RKO (cell line): ENCODE results near the gene DVL2.

Experiments used
- DNase-seq: peaks from one replicate; pipeline ENCODE4 v3.0.0-alpha.2; 2016; ENCODE audit warnings: low spot score

Gene DVL2

DNA sequence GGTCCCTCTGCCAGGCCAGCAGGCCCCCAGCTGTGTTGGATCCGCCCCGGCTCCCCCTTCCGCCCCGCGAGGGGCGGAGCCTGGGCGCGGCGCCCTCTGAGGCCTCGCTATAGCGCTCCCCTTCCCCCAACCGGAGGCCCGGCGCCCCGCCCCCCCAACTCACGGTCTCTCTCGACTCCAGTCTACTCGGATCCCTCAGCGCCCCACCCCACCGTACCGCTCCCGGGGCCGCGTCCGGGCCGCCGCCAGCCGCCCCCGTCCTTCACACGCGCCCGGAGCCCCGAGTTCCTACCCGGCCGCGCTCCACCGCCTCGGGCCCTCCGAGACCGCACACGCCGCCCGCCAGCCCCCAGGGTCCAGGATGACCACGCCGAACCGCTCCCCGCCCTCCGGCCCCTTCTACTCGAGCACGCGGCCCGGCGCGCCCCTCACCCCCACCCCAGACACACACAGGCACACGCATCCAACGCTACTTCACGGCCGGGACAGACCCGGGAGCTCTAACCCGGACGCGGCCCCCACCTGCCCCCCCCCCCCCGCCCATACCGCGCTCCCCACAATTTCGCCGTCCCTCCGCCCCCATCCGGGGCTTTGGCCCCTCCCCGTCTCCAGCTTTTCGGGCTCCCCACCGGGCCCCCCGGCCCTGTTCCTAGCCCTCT lies 3.6 kb upstream of the DVL2 start:
- peak; percentile 66 for DNase-seq

DNA sequence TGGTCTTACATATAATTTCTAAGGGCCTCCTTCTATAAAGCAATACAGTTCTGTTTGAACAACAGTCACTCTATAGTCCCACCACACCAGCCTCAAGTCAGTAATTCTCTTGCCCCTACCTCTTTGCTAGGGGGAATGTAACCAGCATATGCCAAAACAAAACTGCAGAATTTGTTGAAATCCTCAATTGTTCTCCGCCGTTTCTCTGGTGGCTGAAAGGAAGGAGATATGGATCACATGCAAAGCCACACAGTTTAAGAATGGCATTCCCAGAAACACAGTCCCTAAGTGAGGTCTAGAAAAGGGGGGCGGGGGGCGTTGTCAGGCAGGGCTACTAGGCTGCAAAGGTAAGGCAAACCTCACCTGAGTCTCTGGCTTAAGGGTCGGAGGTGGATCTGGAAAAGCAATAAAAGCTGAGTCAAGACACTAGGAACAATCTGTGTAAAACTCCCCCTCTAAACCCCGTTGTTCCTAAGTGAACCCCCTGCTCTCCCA lies 3.0 kb upstream of the DVL2 start:
- DNase-seq = no peak

DNA sequence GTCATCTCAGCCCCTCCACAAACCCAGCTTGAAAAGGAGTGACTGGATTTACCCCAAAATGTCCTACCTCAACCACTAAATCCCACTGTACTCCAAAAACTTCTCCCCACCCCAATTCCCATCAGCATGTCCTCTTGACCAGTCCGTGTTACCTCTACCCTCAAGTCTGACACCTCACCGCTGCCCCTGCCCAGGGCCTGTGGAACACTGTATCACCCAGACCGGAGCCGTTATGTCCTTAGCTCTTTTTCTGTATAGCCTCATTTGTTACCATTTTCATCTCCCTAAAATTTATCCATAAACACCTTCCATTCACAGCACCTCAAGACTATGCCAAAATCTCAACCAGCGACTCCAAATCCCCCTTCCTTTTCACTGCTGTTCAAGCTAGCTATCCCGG lies 2.5 kb upstream of the DVL2 start:
- DNase-seq = no peak

DNA sequence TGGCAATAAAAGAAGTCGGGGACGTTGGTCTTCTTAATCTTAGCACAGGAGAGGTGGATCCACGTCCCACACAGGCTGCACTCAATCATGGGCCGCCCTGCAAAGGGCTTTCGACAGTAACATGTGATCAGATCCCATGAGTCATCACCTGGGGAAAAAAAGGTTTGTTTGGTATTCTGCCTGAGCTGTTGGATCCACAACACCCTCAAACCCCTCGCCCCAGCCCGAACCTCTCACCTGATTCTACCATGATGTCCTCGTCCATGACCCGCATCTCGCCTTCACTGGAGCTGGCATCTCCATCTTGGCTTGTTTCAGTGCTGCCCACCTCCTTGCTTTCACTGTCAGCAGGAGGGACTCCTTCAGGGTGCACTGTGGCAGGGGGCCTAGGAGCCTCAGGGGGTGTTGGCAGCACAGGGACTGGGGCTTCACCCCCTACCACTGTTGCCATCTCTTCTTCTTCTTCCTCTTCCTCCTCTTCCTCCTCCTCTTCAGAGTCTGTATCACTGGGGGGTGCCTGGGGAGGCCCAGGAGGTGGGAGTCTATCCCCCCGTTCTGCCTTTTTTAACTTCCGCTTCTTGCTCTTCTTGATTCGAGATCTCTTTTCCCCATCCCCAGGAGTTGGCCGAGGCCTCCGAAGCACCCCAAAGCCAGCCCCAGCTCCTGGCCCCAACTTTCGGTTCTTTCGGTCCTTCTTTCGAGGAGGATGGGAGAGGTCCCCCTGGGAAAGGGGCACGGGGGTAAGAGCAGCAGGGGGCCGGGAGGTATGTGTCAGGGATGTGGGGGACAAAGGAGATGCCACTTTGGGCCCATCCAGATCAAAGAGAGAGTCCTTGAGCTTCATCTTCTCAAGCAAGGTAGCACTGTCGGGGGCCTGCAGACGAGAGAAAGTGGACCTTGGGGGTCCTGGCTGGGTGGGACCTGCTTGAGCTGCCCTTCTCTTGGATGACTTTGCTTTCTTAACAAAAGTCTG lies 1.7 kb upstream of the DVL2 start:
- peak; percentile 72 for DNase-seq

DNA sequence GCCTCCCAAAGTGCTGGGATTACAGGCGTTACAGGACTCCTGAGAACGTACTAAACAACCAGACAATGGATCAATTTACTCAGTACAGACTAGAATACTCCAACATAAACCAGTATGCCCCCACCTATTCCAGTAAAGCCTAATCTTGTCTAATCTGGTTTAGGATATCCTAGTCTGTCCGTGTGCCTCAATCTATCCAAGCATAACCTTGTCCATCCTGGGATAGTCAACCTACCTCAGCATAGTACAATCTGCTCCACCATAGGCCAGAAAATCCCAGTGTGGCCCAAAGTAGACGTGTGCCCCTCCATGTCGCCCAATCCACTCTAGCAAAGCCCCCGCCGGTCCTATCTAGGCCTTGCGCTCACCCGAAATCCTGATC lies 625 bp downstream of the DVL2 start:
- peak; percentile 59 for DNase-seq

DNA sequence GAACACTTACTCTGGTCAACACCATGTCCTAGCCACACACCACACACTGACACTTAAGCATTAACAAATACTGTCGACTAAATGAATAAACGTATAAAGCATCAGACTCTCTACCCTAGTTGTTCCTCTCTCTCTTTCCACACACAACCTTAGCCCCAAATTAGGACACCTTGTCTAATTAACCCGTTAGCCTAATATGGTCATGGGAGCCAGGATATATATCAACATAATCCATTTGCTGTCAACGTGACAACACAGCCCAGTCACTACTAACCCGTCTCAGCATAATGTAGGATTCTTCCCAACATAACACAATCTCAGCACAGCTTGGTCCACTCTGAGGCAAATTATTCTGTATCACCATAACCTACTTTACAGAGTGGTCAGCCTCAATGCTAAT lies 2.2 kb downstream of the DVL2 start:
- DNase-seq = no peak

DNA sequence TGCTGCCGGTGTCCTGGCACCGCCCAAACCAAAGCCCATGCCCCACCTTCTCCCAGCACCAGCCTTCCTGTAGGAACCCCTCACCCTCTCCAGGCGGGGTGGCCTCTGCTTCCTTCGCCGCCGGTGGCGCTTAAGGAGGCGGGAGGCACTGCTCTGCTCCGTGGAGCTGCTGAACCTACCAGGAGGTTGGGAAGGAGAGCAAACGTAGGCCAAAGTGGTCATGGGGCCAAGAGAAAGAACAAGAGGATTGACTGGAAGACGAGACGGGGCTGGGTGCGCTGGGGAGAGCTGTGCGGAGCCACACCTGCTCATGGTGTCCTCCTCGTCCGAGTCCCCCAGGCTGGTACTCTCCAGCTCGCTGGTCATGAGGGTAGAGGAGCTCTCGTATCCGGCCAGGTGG lies 4.8 kb downstream of the DVL2 start:
- no peak for DNase-seq

DNA sequence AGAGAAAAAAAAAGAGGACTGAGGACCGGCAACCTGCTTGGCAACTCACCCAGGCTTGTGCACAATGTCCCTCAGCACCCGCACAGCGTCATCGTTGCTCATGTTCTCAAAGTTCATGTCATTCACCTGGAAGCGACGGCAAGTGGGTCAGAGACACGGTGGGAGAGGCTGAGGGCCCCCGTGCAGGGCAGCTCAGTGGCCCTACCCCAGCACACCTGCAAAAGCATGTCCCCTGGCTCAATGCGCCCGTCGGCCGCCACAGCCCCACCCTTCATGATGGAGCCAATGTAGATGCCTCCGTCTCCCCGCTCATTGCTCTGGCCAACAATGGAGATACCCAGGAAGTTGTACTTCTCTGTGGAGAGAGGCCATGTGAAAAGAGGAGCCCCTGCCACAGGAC lies 5.4 kb downstream of the DVL2 start:
- no peak for DNase-seq

DNA sequence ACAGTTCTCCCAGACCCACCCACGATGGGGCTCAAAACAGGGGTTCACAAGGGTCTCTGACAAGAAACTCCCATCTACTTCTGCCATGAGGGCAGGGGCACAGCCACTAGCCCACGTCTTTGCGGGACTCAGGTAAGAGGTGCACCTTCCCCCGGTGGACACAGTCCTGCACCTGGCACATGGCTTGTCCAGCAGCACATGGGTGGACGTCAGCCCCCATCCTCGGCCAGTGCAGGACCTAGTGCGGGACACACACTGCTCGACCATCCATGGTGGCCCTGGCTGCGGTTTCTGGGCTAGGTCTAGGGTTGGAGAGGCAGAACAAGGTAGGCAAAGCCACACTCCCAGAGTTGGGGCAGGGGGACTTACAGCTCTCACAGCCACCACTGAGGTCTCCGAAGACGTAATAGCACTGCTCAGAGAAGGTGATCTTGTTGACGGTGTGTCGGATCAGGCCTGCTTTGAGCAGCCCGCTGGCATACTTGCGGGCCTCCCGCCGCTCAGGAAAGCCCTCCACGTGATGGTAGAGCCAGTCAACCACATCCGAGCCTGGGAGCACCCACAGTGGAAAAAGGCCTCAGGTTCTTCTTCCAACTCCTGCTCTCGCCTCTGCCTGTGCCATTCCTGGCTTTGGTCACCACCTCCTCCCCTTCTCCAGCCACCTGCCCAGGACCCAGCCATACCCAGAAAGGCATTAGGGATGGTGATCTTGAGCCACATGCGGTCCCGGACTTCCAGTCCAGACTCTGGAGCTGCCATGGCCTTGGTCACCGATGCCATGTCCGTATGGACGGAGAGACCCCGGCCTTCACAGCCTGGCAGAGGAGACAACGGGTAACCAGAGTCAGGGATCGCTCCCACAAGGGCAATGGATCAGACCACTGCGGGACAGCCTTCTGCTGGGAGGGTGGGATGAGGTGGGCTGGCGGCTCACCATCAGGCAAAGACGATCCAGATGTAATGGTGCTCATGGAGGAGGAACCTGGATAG lies 7.3 kb downstream of the DVL2 start:
- no peak for DNase-seq

DNA sequence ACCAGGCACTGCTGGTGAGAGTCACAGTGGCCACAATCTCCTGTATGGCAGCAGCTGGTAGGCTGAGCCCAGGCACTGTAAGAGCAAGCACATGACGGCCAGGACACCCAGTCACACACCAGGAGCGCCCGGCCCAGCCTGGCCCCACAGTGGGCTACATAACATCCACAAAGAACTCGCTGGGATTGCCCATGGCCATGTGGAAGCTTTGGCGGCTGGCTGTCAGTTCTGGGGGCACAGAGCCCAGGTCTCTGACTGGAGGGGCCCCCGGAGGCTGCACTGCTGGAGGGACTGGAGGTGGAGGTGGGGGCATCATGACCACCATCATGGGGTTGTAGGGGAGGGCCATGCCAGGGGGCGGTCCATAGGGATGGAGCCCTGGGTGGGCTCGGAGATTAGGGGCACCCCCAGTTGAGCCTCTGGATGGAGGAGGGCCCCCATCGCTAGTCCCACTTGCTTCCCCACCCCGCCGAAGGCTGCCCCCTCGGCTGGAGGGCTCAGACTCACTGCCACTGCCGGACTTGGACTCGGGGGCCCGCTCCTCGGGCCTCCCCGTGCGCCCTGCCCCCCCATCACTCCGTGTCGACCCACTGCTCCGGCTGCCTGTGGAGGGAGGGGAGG lies 8.5 kb downstream of the DVL2 start:
- DNase-seq = no peak

DNA sequence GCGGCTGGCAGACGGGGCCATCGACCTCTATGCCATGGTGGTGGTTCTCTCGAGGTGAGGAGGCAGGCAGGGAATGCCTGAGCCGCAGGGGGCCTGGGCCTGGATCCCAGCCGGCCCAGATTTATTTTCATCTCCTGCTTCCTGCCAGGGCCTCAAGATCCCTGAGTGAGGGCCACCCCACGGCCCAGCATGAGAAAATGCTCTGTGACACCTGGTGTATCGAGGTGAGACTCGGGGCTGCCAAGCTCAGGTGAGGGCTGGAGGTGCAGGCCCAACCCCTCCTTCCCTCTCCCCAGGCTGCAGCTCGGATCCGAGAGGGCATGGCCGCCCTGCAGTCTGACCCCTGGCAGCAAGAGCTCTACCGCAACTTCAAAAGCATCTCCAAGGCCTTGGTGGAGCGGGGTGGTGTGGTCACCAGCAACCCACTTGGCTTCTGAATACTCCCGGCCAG lies 9.6 kb downstream of the DVL2 start:
- no peak for DNase-seq

DNA sequence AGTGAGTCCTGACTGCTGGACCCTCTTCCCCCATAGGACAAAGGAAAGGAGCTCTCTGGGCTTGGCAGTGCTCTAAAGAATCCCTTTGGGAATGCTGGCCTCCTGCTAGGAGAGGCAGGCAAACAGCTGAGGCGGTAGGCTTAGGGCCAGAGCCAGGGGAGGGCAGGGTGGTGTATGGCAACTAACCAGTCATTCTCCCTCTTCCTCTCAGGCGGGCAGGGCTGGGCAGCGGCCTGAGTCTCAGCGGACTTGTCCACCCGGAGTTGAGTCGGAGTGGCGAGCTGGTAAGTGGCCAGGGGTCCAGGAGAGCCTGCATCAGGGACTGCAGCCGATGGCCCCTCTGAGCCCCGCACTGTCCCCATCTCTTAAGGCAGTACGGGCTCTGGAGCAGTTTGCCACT lies 10.2 kb downstream of the DVL2 start:
- no peak for DNase-seq

DNA sequence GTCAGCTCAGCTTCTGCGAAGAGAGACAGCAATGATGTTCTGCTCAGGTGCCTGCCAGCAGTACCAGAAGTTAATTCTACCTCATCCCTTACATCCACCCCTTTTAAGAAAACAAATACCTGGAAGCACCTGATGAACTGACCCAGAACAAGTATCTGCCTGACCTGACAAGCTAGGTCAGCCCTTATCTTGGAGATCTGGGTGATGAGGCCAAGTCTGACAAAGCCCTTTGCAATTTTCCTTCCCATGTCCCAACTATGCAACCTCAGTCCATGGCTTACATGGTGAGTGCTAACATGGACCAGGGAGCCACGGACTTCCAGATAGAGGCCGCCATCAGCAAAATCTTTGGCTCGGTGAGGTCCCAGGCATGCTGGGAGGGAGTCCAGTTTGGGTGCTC lies 10.9 kb downstream of the DVL2 start:
- no peak for DNase-seq

DNA sequence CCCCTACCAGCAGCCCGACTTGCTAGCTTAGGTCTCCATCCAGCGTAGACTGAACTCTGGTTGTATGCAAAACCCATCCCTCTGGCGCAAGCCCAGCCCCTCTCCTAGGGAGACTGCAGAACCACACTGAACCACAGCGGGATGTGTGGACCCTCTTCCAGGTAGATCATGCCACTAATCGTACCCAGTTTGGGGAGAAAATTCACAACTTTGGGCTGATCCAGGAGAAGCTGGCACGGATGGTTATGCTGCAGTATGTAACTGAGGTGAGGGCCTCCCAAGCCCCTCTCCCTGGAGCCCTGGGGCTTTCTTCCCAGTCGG lies 11.4 kb downstream of the DVL2 start:
- DNase-seq = no peak

DNA sequence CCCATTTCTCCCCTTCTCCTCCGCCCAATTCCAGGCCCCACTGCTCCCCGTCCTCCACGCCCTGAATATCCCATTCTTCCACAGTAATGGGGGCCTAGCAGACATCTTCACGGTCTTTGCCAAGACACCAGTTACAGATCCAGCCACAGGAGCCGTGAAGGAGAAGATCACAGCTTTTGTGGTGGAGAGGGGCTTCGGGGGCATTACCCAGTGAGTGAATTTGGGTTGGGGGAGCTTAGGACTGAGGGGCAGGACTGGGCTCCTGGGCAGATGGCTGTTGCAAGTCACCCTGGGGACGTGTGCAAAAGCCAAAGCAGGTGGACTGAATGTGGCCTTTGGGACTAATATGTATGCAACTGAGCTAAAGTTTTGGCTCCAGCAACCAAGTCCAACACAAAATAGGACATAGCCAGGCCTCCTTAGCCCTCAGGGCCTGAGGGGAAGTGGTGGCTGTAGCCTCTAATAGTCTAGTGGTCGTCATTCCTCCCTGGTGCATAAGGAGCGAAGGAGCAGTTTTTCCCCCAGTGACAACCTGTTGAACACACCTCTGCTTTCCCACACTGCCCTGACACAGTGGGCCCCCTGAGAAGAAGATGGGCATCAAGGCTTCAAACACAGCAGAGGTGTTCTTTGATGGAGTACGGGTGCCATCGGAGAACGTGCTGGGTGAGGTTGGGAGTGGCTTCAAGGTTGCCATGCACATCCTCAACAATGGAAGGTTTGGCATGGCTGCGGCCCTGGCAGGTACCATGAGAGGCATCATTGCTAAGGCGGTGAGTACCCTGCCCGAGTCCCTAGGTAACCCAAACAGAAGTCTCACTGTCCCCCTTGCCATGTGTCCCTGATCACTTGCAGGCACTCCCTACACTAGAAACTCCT lies 12.0 kb downstream of the DVL2 start:
- DNase-seq = no peak

DNA sequence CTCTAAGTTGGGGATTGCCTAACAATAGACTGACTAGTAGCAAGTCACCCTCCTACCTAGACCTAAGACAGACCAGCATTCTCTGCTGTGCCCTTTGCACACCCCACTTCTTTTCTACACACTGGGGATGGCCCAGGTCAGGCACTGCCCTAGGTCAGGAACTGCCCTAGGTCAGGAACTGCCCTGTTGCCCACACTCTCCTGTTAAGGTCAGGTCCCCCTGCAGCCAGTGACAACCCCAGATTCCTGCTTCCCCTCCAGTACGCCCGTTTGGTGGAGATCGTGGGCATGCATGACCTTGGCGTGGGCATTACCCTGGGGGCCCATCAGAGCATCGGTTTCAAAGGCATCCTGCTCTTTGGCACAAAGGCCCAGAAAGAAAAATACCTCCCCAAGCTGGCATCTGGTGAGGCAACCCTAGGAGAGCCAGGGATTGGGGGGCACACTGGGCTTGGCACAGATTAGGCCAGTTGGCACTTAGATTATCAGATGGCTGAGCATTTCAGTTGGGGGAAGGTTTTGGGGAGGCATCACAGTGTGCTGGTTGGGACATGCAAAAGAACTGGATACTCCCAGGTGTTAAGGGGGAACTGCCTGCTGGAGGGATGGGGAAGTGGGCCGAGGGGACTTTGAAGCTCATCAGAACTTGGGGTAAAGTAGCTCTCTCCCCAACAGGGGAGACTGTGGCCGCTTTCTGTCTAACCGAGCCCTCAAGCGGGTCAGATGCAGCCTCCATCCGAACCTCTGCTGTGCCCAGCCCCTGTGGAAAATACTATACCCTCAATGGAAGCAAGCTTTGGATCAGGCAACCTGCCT lies 12.8 kb downstream of the DVL2 start:
- no peak for DNase-seq

DNA sequence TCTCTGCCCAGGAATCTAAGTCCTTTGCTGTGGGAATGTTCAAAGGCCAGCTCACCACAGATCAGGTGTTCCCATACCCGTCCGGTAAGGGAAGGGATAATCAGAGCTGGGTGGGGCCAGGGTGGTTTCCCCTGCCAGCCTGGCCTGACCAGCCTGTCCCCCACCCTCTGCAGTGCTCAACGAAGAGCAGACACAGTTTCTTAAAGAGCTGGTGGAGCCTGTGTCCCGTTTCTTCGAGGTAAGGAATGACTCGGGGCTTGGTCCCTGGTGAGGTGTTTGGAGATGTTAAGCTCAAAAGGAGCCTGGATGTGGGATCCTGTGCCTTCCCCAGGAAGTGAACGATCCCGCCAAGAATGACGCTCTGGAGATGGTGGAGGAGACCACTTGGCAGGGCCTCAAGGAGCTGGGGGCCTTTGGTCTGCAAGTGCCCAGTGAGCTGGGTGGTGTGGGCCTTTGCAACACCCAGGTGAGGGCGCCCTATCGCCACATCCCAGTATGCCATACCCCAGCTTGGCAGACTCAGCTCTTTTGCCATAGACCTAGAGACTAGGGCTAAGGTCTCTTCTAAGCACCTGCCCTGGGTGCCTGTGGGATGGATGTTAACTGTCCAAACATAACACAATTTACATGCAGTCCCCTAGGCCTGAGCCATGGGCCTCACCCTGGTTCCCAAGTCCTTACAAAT lies 13.6 kb downstream of the DVL2 start:
- DNase-seq = peak; percentile 80

DNA sequence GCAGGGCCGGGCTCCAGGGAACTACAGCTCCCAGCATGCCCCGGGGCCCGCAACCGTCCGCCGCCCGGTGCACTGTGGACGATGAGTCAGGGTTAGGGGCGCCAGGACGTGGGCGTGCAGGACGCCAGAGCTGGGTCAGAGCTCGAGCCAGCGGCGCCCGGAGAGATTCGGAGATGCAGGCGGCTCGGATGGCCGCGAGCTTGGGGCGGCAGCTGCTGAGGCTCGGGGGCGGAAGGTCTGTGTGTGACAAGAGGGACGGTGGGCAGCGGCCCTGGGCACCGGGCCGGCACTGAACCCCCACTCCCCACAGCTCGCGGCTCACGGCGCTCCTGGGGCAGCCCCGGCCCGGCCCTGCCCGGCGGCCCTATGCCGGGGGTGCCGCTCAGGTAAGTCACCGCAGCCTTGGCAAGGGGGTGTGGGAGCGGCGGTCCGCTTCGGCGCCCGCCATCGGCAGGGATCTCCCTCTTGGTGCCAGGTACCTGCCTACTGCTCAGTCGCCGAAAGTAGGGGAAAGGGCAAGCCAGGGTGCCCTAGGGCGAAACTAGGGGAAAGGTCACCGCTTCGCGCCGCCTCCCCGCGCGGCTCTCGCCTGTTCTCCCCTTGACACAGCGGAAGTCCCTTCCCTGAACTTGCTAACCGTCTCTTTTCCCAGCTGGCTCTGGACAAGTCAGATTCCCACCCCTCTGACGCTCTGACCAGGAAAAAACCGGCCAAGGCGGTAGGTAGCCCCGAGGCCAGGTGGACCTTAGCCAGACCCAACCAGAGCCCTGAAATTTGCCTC lies 14.3 kb downstream of the DVL2 start, which contains the start of the genes ACADVL and DLG4:
TSS of gene ACADVL (plus strand) at position 127 of the 781 bp plus-strand sequence. CDS start at position 174, 47 bp downstream.
TSS of gene DLG4 (minus strand) at position 25 of the 781 bp plus-strand sequence.
- DNase-seq = peak; percentile 95
